Rectal smooth muscle tissue (tissue), 1 donor: ENCODE data around the gene ADGRD1.

Experiments
- H3K27ac ChIP-seq: one replicate; pipeline ENCODE4 v1.7.0; 2013; ENCODE audit warnings: low read depth, low read length, inconsistent platforms
- H3K27me3 ChIP-seq: one replicate; pipeline ENCODE4 v1.7.0; 2013; ENCODE audit warnings: low read length; ENCODE audit not compliant: control insufficient read depth, insufficient read depth
- H3K36me3 ChIP-seq: one replicate; pipeline ENCODE4 v1.7.0; 2013; ENCODE audit warnings: low read length; ENCODE audit not compliant: control insufficient read depth, insufficient read depth
- H3K4me1 ChIP-seq: one replicate; pipeline ENCODE4 v1.7.0; 2013; ENCODE audit warnings: low read length; ENCODE audit not compliant: control insufficient read depth, insufficient read depth
- H3K4me3 ChIP-seq: one replicate; pipeline ENCODE4 v1.7.0; 2013; ENCODE audit warnings: low read length
- H3K9ac ChIP-seq: one replicate; pipeline ENCODE4 v1.7.0; 2013; ENCODE audit warnings: low read length

Gene ADGRD1

DNA sequence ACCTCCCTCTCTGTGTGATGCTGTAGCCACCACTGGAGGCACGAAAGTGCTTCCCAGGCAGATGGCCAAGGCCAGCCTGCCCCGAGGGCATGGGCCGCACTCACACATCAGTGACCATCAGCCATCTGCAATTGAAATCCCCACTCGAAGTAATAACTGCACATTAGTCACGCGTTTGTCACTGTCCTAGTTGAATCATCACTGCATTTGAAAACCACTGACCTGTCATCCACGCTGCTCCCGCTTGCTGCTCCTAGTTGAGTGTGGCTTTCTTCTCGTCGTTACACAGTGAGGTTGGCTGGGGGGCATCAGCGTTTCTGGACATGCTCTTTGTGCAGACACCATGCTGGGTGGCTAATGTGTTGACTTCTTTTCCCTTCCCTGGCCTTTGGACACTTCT, 176.1 kb downstream of the ADGRD1 start:
- Histone ChIP-seq H3K4me3 (no peak overlapping the region), H3K9ac (no peak overlapping the region), H3K4me1 (peaks cover 9% of the 10 kb centered on the region), H3K36me3 (no peaks in the 10 kb centered on the region), H3K27ac (no peak overlapping the region), H3K27me3 (no peaks in the 10 kb centered on the region)

DNA sequence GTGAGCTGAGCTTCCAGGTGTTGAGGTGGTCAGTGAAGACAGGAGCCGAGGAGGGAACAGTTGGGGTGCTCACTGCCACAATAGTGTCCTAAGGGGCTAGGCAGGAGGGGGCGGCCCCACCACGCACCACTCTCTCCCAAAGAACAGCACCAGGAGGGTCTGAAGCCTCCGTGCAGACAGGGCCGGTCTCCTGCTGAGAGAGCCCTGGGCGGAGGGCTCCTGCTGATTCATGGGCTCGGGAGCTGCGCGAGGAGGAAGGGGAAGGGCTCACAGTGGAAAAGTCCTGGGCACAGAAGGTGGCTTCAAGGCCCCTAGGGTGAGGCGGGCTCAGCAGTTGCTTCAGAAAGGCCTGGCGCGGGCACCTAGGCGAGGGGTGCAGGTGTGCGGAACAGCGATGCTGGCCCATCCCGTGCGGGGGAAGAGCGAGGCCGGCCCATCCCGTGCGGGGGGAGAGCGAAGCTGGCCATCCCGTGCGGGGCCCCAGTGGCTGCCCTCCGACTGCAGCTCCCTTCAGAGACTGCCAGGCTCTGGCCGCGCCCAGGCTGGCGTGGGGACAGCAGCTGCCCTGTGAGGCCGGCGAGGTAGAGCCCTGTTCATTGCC, 176.7 kb downstream of the ADGRD1 start:
- no peak overlapping the region for H3K4me3 ChIP-seq
- H3K27me3 ChIP-seq, result no peaks in the 10 kb centered on the region
- H3K4me1 ChIP-seq, result peaks cover 9% of the 10 kb centered on the region
- H3K9ac ChIP-seq, result no peak overlapping the region
- no peaks in the 10 kb centered on the region for H3K36me3 ChIP-seq
- H3K27ac ChIP-seq, result no peak overlapping the region

DNA sequence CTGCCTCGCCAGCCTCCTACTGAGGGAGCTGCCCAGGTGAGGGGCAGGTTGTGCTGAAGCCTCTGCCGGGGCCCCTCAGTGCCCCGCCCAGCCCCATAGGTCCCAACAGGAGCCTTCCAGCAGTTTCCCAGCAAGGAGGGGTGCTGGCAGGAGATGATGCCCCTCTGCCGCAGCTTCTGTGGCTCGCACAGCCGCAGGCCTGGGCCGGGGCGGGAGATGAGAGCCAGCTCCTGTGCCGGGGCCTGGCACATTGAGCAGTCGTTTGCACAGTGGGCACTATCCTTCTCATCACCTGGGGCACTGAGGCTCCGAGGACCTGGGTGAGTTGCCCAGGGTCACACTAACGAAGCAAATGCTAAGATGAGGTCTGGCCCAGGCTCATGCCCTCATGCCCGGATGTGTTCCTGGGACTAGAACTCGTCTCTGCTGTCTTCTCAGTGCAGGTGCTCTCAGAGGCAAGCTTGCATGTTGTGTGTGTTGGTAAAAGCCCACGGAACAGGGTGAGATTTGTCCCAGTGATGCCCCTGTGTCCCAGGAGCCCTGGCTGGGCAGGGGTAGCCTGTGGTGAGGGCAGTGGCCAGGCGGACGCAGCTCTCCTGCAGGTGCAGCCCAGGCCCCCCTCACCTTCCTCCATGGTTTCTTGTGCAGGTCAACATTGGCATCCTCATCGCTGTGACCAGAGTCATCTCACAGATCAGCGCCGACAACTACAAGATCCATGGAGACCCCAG, 177.5 kb downstream of the ADGRD1 start:
- Histone ChIP-seq H3K9ac (no peak overlapping the region), H3K27ac (no peak overlapping the region), H3K36me3 (no peaks in the 10 kb centered on the region)

DNA sequence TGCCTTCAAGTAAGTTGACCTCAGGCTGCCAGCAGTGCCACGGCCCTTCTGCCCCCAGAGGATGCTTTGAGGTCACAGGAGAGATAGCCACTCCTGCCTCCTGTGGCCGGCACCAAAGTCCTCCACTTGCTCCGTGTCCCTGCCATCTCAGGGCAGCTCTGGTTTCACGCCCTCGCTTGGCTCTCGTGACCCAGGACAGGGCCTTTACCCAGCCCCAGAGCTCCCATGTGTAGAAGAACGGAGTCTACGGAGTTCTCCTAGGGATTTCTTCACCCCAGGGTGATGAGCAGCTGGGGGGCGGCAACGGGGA, 178.1 kb downstream of the ADGRD1 start:
- Histone ChIP-seq H3K9ac (no peak overlapping the region), H3K36me3 (no peaks in the 10 kb centered on the region), H3K4me3 (no peak overlapping the region), H3K4me1 (peaks cover 9% of the 10 kb centered on the region), H3K27me3 (no peaks in the 10 kb centered on the region), H3K27ac (peak overlapping the region; percentile 12)

More for the DNA sequence above, 177.5 kb downstream of the ADGRD1 start:
- Histone ChIP-seq H3K4me3 (no peak overlapping the region), H3K27me3 (no peaks in the 10 kb centered on the region), H3K4me1 (peaks cover 9% of the 10 kb centered on the region)

DNA sequence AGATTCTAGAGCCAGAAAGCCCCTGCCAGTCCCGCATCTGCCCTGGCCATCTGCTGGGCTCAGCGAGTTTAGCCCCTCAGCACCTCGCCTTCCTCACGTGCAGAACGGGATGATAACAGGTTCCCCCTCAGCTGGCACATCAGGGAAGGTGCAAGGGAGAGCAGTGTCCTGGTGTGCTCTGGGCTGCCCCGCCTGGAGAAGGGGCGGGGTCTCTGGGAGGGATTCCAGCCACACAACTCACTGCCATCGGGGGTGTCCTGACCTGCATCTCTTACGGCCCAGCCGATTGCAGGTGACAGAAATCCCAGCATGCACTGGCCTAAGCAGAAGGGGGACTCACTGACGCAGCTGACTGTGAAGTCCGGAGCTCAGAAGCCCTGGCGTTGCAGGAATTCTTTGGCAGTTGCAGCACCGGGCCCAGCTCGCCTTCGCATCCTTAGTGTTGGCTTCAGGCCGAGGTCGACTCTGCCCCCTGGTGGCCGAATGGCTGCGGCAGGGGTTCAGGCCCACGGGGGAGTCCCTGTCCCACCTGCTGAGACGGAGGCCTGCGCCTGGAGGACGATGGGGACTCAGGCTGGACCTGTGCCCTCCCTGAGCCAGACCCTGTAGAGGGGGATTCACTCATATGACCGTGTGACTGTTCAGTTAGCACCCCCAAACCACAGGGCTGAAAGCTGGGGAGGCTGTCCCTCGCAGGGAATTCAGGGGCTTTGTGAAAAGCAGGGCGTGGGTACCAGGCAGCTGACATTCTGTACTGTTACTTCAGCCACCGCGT, 178.6 kb downstream of the ADGRD1 start:
- peak overlapping the region; percentile 37 for H3K4me3 ChIP-seq
- no peaks in the 10 kb centered on the region for H3K36me3 ChIP-seq
- no peaks in the 10 kb centered on the region for H3K27me3 ChIP-seq
- H3K27ac ChIP-seq, result peak overlapping the region; percentile 12
- H3K4me1 ChIP-seq, result peaks cover 9% of the 10 kb centered on the region
- H3K9ac ChIP-seq, result no peak overlapping the region

DNA sequence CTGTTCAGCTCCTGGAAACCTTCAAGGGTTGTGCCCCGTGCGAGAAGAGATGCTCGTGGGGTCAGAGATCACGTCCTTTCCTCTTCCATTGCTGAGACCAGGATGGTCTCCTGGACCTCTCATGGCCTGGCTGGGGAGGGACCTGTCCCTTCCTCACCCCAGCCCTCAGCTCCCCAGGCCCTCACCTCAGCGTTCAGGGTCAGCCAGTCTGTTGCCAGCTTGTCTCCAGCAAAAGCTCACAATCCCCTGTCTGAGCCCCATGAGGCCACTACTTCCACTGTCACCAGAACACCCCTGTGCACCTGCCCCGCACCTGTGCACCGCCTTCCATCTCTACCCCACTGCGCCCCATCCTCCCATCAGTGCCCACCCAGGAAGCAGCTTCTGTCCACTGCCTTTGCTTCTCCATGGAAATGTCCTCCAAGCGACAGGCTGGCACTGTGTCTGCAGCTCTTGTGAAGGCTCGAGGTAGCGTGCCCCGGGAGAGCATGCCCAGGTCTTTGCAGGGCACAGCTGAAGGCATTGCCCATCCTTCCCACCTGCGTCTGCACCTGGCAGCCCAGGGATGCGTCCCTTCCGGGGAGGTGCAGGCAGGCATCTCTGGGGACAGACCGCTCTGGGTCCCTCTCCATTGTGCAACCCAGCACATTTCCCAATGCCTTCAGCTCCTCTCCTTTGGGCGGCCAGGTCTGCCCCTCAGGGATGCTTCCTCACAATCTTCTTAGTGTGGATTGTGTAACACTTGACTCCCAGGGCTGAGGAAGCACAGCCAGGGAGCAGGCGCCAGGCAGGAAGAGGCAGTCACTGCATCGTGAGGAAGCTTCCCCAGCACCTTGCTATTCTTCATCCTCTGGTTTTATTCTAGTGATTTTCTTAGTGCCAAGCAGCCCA, 179.6 kb downstream of the ADGRD1 start:
- peaks cover 9% of the 10 kb centered on the region for H3K4me1 ChIP-seq
- H3K4me3 ChIP-seq, result no peak overlapping the region
- no peaks in the 10 kb centered on the region for H3K36me3 ChIP-seq
- no peaks in the 10 kb centered on the region for H3K27me3 ChIP-seq
- no peak overlapping the region for H3K27ac ChIP-seq
- H3K9ac ChIP-seq, result no peak overlapping the region

DNA sequence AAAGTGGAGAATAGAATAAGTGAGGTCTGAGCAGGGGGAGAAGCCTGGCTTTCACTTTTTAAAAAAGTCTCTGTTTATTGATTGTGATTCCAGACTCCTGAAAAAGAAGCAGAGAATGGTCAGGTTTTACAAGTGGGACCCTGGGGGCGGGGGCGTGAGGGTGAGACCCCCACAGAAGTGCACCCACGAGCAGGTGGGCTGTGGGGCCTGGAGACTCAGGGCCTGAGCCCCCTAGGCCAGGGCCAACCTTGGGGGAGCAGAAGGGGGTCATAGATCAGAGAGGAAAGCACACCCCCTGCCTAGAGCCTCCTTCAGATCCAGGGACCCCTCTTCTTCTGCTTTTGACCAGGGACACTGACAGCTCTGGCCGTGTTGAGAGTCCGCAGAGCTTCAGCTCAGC, 180.3 kb downstream of the ADGRD1 start:
- Histone ChIP-seq H3K27me3 (no peaks in the 10 kb centered on the region), H3K4me1 (peaks cover 9% of the 10 kb centered on the region), H3K36me3 (no peaks in the 10 kb centered on the region), H3K9ac (no peak overlapping the region), H3K4me3 (no peak overlapping the region), H3K27ac (no peak overlapping the region)

DNA sequence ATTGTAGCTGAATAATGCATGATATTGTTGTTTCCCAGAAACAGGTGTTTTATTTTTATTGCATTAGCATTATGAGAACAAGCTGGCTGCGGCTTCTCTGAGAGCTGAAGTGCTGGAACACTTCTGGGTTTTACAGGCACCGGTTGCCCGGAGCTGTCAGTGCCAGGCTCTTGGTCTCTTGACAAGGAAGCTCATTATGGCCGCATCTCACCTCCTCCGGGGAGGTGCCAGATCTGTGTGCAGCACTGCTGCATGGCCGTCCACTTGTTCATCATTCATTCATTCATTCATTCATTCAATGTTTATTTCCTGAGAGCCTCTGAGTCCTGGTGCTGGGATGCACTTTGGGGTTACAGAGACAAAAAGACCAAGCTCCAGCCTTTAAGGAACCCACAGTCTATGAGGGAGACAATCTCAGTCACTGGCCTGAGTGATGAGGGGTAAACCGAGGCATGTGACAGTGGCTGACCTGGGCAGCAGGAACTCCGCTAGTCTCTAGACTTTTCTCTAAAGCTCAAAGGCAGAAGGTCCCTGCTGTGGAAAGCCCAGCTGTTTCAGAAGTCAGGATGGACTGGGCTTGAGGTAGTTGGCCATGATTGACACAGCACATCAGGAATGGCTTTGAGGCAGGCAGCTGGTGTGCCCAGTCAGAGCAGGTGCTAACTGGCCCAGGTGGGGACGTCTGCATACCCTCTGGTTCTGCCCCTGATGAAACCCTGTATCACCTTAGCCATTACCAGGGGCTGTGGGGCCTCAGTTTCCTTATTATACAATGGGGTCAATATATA, 181.0 kb downstream of the ADGRD1 start:
- no peak overlapping the region for H3K27ac ChIP-seq
- no peak overlapping the region for H3K9ac ChIP-seq
- H3K27me3 ChIP-seq, result no peaks in the 10 kb centered on the region
- H3K36me3 ChIP-seq, result no peaks in the 10 kb centered on the region
- no peak overlapping the region for H3K4me3 ChIP-seq
- H3K4me1 ChIP-seq, result peaks cover 9% of the 10 kb centered on the region

DNA sequence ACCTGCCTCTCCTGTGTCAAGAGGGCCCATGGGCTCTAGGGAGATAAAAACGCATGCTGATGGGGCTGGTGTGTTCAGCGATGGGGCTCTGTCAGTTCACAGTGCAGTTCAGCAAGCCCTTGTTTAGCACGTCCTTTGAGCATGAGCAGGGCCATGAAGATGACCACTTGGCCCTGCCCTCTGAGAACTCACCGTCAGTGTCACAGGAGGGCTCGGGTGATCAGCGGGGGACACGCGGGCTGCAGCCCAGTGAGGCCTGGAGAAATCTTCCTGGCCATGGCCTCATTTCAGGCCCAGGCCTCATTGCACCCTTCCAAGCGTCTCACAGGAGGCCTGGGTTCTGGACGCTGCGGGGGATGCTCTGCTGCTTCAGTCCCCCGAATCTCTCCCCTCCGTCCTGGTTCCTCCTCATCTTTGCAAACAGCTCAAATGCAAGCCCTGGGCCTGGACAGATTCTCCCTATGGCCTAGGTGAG, 181.6 kb downstream of the ADGRD1 start:
- Histone ChIP-seq H3K27ac (no peak overlapping the region), H3K36me3 (no peaks in the 10 kb centered on the region), H3K27me3 (no peaks in the 10 kb centered on the region), H3K4me1 (peaks cover 9% of the 10 kb centered on the region), H3K9ac (no peak overlapping the region), H3K4me3 (no peak overlapping the region)

DNA sequence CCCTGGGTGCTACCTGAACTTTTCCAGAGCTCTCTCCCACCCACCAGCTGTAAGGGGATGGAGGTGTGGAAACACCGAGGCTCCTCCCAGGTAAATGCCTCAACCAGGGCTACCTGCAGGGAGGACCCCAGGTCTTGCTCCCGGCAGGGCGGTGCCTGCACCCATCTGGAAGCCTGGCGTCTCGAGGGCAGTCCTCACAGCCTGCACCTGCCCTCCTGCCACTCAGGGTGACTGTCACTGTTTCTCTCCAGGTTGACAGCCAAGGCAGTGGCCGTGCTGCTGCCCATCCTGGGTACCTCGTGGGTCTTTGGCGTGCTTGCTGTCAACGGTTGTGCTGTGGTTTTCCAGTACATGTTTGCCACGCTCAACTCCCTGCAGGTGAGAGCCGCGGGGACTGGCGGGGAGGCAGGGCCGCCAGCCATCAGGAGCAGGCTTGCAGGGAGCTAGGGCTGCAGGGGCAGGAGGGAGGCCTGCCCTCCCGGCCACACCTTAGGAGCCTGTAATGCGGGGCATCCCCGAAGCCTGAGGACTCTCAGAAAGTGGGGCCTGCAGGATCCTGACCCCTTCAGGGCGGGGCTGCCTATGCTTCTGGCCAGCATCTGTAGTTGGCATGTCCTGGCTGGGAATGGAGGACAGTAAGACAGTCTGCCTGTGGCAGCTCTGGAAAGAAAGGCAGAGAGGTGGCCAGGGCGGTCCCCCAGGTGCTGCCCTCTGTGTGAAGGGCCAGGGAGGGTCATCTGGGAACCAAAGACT, 182.3 kb downstream of the ADGRD1 start:
- Histone ChIP-seq H3K27ac (no peak overlapping the region), H3K27me3 (no peaks in the 10 kb centered on the region), H3K4me3 (no peak overlapping the region), H3K36me3 (no peaks in the 10 kb centered on the region), H3K4me1 (peaks cover 9% of the 10 kb centered on the region), H3K9ac (no peak overlapping the region)

DNA sequence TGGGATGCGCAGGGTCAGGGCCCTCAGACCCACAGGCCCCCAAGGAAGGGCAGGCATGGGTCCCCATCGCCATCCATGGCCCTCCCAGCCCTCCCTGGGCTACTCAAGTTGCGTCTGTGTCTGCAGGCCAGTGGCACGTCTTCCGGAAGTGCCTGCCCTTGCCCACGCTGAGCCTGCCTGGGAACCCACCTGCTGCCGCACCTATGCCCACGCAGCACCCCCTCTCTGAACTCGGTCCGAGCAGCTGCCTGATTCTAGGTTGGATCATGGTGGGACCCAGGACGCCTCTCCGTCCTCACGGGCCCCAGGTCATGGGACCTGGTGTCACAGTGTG, 182.8 kb downstream of the ADGRD1 start:
- Histone ChIP-seq H3K9ac (no peak overlapping the region), H3K27ac (no peak overlapping the region), H3K4me1 (peaks cover 9% of the 10 kb centered on the region), H3K27me3 (no peaks in the 10 kb centered on the region), H3K36me3 (no peaks in the 10 kb centered on the region), H3K4me3 (no peak overlapping the region)
